NT2/D1 (cell line): Measurements from ENCODE around the gene FAM124B.

Experiments used
- YY1 ChIP-seq: IDR thresholded peaks from 2 replicates; pipeline ENCODE4 v1.6.1; 2011; ENCODE audit not compliant: insufficient read length, insufficient read depth
- ZNF274 ChIP-seq: IDR thresholded peaks from 2 replicates; pipeline ENCODE4 v1.6.1; 2011; ENCODE audit warnings: mild to moderate bottlenecking, low read depth, low read length

- TF ChIP-seq ZNF274 (no peak), YY1 (no peak)
Observed at GRCh38 chr2:224333726-224334482, 68.0 kb downstream of the FAM124B start.
